Astrocyte (in vitro differentiated cells and primary cell): ENCODE data around the gene CCDC141.

ENCODE experiments used
- EZH2 ChIP-seq: IDR thresholded peaks from 2 replicates; pipeline ENCODE4 v1.6.1; 2012; ENCODE audit warnings: mild to moderate bottlenecking, low read length, inconsistent platforms; ENCODE audit not compliant: insufficient read depth
- TF ChIP-seq, protein P1 (sequence below): IDR thresholded peaks from 2 replicates; pipeline ENCODE4 v1.5.1; 2011; ENCODE audit warnings: low read depth, mild to moderate bottlenecking, inconsistent platforms, low read length, moderate library complexity; ENCODE audit not compliant: insufficient read depth

DNA sequence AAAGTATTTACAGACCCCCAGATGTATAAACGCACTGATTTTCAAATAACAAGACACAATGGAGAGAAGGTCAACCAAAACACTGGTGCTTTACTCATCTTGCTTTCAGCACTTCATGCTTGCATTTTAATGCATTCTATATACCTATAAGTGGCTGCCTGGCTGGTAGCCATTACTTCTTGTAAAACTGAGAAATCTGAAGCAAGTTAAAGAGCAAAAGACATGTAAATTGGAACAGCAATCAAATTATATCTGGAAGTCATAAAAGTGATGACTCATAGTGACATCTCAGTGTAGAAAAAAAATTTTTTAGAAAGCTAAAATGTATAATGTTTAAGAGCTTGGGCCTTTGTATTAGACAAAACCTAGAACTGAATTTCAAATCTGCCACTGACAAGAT, 106.2 kb downstream of the CCDC141 start:
- TF ChIP-seq, protein P1, sequence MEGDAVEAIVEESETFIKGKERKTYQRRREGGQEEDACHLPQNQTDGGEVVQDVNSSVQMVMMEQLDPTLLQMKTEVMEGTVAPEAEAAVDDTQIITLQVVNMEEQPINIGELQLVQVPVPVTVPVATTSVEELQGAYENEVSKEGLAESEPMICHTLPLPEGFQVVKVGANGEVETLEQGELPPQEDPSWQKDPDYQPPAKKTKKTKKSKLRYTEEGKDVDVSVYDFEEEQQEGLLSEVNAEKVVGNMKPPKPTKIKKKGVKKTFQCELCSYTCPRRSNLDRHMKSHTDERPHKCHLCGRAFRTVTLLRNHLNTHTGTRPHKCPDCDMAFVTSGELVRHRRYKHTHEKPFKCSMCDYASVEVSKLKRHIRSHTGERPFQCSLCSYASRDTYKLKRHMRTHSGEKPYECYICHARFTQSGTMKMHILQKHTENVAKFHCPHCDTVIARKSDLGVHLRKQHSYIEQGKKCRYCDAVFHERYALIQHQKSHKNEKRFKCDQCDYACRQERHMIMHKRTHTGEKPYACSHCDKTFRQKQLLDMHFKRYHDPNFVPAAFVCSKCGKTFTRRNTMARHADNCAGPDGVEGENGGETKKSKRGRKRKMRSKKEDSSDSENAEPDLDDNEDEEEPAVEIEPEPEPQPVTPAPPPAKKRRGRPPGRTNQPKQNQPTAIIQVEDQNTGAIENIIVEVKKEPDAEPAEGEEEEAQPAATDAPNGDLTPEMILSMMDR, result no peak
- no peak for TF ChIP-seq EZH2
